Stomach (tissue), 4 donors: Measurements from ENCODE around the gene CORO7.

Experiments used
- CTCF ChIP-seq, 7 experiments: fragments of 450-650 bp in 4 of 7; fragments of 200-600 bp in 3 of 7; sonication (generic) in 3 of 7; IDR thresholded peaks; one replicate each; pipeline ENCODE4 v1.5.1; 2016 to 2019; ENCODE audit warnings: antibody characterized with exemption in 7 of 7, control low read depth in 2 of 7, mild to moderate bottlenecking in 1 of 7
- EP300 ChIP-seq: sonication (generic); formaldehyde crosslinking; IDR thresholded peaks from one replicate; pipeline ENCODE4 v1.6.1; 2017; ENCODE audit warnings: antibody characterized with exemption
- POLR2AphosphoS5 ChIP-seq, 3 donors: sonication (generic); formaldehyde crosslinking; IDR thresholded peaks; one replicate each; pipeline ENCODE4 v1.6.1; 2016; ENCODE audit warnings: antibody characterized with exemption in 3 of 3

- TF ChIP-seq CTCF (IDR thresholded peaks at IDR 0.05) (no peak), POLR2AphosphoS5 (IDR thresholded peaks at IDR 0.05) (peak in 1 of 3 donors; percentile 20), EP300 (no peak)
Observed at GRCh38 chr16:4407543-4408322, 8.7 kb downstream of the CORO7 start.
